HG02852 (cell line): ENCODE measurements around the gene STUM.
A peak's percentile ranks its signal among the peaks of the same experiment; 100 is the strongest.
"Not testable (repeated sequence)": the region's sequence is repeated elsewhere in the genome, so short reads cannot be mapped to it uniquely, and the experiment has no call there.

Source experiments
- ATAC-seq: cut with Tn5 transposase; IDR thresholded peaks from one replicate; pipeline ENCODE4 v1.9.1; 2021; ENCODE audit warnings: mild to moderate bottlenecking, moderate library complexity; ENCODE audit not compliant: unreplicated experiment

The STUM gene

GRCh38 chr1:226602186-226603021 lies 53.8 kb downstream of the STUM start:
- no peak for ATAC-seq

GRCh38 chr1:226603022-226603857 lies 54.7 kb downstream of the STUM start:
- ATAC-seq = no peak

GRCh38 chr1:226603858-226604559 lies 55.4 kb downstream of the STUM start:
- no peak for ATAC-seq

- no peak for ATAC-seq
Observed at GRCh38 chr1:226604560-226605317, 56.2 kb downstream of the STUM start.

- ATAC-seq = no peak
Observed at GRCh38 chr1:226605318-226605950, 56.9 kb downstream of the STUM start.

GRCh38 chr1:226606311-226607267 lies 58.0 kb downstream of the STUM start:
- no peak for ATAC-seq

GRCh38 chr1:226607268-226607660 lies 58.7 kb downstream of the STUM start:
- ATAC-seq = no peak

GRCh38 chr1:226607821-226608220 lies 59.3 kb downstream of the STUM start:
- no peak for ATAC-seq

GRCh38 chr1:226608699-226609505 lies 60.3 kb downstream of the STUM start:
- ATAC-seq = peak; percentile 70

- no peak for ATAC-seq
Observed at GRCh38 chr1:226609836-226610455, 61.4 kb downstream of the STUM start.

- ATAC-seq = no peak
Observed at GRCh38 chr1:226610671-226611070, 62.1 kb downstream of the STUM start.

GRCh38 chr1:226611301-226611700 lies 62.7 kb downstream of the STUM start:
- no peak for ATAC-seq

- not testable (repeated sequence) for ATAC-seq
Observed at GRCh38 chr1:226611980-226612379, 63.4 kb downstream of the STUM start.

GRCh38 chr1:226615876-226616275 lies 67.3 kb downstream of the STUM start:
- no peak for ATAC-seq

GRCh38 chr1:226616636-226617035 lies 68.1 kb downstream of the STUM start:
- no peak for ATAC-seq

- no peak for ATAC-seq
Observed at GRCh38 chr1:226617109-226617508, 68.5 kb downstream of the STUM start.

- not testable (repeated sequence) for ATAC-seq
Observed at GRCh38 chr1:226617719-226618118, 69.2 kb downstream of the STUM start.

- no peak for ATAC-seq
Observed at GRCh38 chr1:226618380-226618779, 69.8 kb downstream of the STUM start.
